NCI-H748 (cell line): Measurements from ENCODE around the gene TMEM178B.

ENCODE experiments used
- DNase-seq: peaks from one replicate; lab custom pipeline; 2025; ENCODE audit not compliant: unreplicated experiment; lab: John Stamatoyannopoulos, UW

The TMEM178B gene

GRCh38 chr7:141416650-141417270 lies 342.9 kb downstream of the TMEM178B start:
- DNase-seq = peak; percentile 75

- no peak for DNase-seq
Measured at GRCh38 chr7:141417506-141417905, 343.6 kb downstream of the TMEM178B start.

GRCh38 chr7:141418066-141418465 lies 344.2 kb downstream of the TMEM178B start:
- no peak for DNase-seq

- DNase-seq = no peak
Measured at GRCh38 chr7:141421306-141421705, 347.4 kb downstream of the TMEM178B start.

GRCh38 chr7:141427134-141427533 lies 353.3 kb downstream of the TMEM178B start:
- DNase-seq = no peak

GRCh38 chr7:141430455-141431139 lies 356.7 kb downstream of the TMEM178B start:
- DNase-seq = peak; percentile 34

GRCh38 chr7:141431140-141431479 lies 357.2 kb downstream of the TMEM178B start:
- peak; percentile 49 for DNase-seq

- DNase-seq = no peak
Measured at GRCh38 chr7:141431711-141432110, 357.8 kb downstream of the TMEM178B start.

GRCh38 chr7:141433698-141434097 lies 359.8 kb downstream of the TMEM178B start:
- no peak for DNase-seq

- no peak for DNase-seq
Measured at GRCh38 chr7:141436139-141436538, 362.3 kb downstream of the TMEM178B start.

- DNase-seq = no peak
Measured at GRCh38 chr7:141436575-141437075, 362.8 kb downstream of the TMEM178B start.

- no peak for DNase-seq
Measured at GRCh38 chr7:141439164-141439563, 365.3 kb downstream of the TMEM178B start.

- no peak for DNase-seq
Measured at GRCh38 chr7:141439776-141440175, 365.9 kb downstream of the TMEM178B start.

- no peak for DNase-seq
Measured at GRCh38 chr7:141441837-141442627, 368.2 kb downstream of the TMEM178B start.

GRCh38 chr7:141442781-141443180 lies 368.9 kb downstream of the TMEM178B start:
- DNase-seq = no peak

- no peak for DNase-seq
Measured at GRCh38 chr7:141444961-141445360, 371.1 kb downstream of the TMEM178B start.

GRCh38 chr7:141451232-141451631 lies 377.4 kb downstream of the TMEM178B start:
- no peak for DNase-seq

- no peak for DNase-seq
Measured at GRCh38 chr7:141452911-141453310, 379.0 kb downstream of the TMEM178B start.

GRCh38 chr7:141454338-141454737 lies 380.5 kb downstream of the TMEM178B start:
- no peak for DNase-seq

- DNase-seq = no peak
Measured at GRCh38 chr7:141455723-141456122, 381.9 kb downstream of the TMEM178B start.

- no peak for DNase-seq
Measured at GRCh38 chr7:141456298-141456697, 382.4 kb downstream of the TMEM178B start.

GRCh38 chr7:141456711-141457110 lies 382.8 kb downstream of the TMEM178B start:
- no peak for DNase-seq
